ENCODE measurements around the gene PIGX.
"Not testable (repeated sequence)": the region's sequence is repeated elsewhere in the genome, so short reads cannot be mapped to it uniquely, and the experiment has no call there.

PIGX gene

DNA sequence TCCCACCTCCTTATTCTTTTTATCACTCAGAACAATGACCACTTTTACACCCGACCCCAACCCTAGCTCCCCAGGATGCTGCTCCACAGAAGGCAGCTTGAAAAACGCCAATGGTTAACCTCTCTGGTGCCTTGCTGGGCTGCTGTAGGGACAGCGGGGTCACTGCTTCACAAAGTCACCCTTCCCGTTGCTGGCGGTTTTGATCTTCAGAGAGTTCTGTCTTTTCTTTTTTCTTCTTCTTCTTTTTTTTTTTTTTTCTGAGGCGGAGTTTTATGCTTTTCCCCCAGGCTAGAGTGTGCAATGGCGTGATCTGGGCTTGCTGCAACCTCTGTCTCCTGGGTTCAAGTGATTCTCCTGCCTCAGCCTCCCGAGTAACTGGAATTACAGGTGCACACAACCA, 20.8 kb upstream of the PIGX start:
- Mint-ChIP-seq H3K27ac (no peak overlapping the region), H3K4me1 (ENCODE audit: low read depth) (peaks cover 19% of the 10 kb centered on the region), H3K9me3 (no peaks in the 10 kb centered on the region), H3K36me3 (ENCODE audit: low read depth) (no peaks in the 10 kb centered on the region), H3K4me3 (no peak overlapping the region), H3K27me3 (ENCODE audit: low read depth) (no peaks in the 10 kb centered on the region)
- DNase-seq (ENCODE audit: low spot score): no peak

GRCh38 chr3:196694202-196694638, 18.0 kb upstream of the PIGX start:
- H3K27ac Mint-ChIP-seq: peak overlapping the region; percentile 78
- no peak overlapping the region for H3K4me3 Mint-ChIP-seq
- H3K4me1 Mint-ChIP-seq (ENCODE audit: low read depth): peaks cover 10% of the 10 kb centered on the region
- H3K9me3 Mint-ChIP-seq: no peaks in the 10 kb centered on the region
- H3K27me3 Mint-ChIP-seq (ENCODE audit: low read depth): no peaks in the 10 kb centered on the region
- DNase-seq (ENCODE audit: low spot score): peak; percentile 14
- H3K36me3 Mint-ChIP-seq (ENCODE audit: low read depth): no peaks in the 10 kb centered on the region

DNA sequence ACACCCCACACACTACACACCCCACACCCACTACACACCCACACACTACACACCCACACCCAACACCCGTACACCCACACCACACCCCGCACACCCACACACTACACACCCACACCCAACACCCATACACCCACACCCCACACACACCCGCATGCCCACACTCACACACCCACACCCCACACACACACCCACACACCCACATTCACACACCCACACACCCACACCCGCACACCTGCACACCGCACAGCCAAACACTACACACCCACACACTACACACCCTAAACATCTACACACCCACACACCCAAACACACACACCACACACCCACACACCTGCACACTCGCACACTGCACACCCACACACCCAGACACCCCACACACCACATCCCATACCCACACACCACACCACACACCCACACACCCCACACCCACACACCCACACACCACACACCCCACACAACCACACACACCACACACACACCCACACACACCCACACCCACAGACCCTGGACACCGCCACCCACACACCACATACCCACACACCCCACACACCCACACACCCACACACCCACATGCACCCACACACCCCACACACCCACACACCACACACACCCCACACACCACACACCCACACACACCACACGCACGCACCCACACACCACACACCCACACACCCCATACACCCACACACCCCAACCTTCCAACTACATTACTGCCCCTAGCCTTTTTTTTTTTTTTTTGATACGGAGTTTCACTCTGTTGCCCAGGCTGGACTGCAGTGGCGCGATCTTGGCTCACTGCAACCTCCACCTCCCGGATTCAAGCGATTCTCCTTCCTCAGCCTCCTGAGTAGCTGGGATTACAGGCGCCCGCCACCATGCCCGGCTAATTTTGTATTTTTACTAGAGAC, 17.0 kb upstream of the PIGX start:
- no peaks in the 10 kb centered on the region for H3K27me3 Mint-ChIP-seq (ENCODE audit: low read depth)
- H3K27ac Mint-ChIP-seq: peak overlapping the region; percentile 71
- H3K4me3 Mint-ChIP-seq: no peak overlapping the region
- H3K9me3 Mint-ChIP-seq: no peaks in the 10 kb centered on the region
- DNase-seq (ENCODE audit: low spot score): peak; percentile 28
- H3K36me3 Mint-ChIP-seq (ENCODE audit: low read depth): no peaks in the 10 kb centered on the region
- H3K4me1 Mint-ChIP-seq (ENCODE audit: low read depth): peaks cover 10% of the 10 kb centered on the region

- H3K4me1 Mint-ChIP-seq (ENCODE audit: low read depth): peaks cover 10% of the 10 kb centered on the region
- no peak for DNase-seq (ENCODE audit: low spot score)
- no peaks in the 10 kb centered on the region for H3K9me3 Mint-ChIP-seq
- no peak overlapping the region for H3K4me3 Mint-ChIP-seq
- H3K27ac Mint-ChIP-seq: peak overlapping the region; percentile 71
- no peaks in the 10 kb centered on the region for H3K27me3 Mint-ChIP-seq (ENCODE audit: low read depth)
- no peaks in the 10 kb centered on the region for H3K36me3 Mint-ChIP-seq (ENCODE audit: low read depth)
Observed at GRCh38 chr3:196695849-196696226, 16.3 kb upstream of the PIGX start.

- H3K9me3 Mint-ChIP-seq: no peaks in the 10 kb centered on the region
- H3K4me3 Mint-ChIP-seq: no peak overlapping the region
- H3K36me3 Mint-ChIP-seq (ENCODE audit: low read depth): no peaks in the 10 kb centered on the region
- no peak for DNase-seq (ENCODE audit: low spot score)
- no peaks in the 10 kb centered on the region for H3K27me3 Mint-ChIP-seq (ENCODE audit: low read depth)
- H3K27ac Mint-ChIP-seq: no peak overlapping the region
- peaks cover 8% of the 10 kb centered on the region for H3K4me1 Mint-ChIP-seq (ENCODE audit: low read depth)
Observed at GRCh38 chr3:196697270-196697669, 14.9 kb upstream of the PIGX start.

DNA sequence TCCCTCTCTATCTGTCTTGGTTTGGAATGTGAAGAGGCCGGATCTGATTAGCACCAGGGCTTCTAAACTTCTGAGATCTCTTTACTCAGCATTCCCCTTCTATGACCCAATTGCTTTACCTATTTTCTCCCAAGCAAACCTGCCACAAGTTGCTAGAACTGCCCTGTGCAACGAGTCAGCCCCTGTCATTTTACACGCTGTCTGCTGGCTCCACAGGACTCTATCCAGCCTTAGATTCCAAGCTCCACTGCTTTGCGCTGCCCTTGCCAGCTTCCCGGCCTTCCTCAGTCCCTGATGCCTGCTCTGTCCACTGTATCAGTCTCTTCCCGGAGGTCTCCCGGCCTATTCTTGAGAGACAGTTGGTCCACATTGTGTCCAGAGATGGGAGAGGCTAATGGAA, 12.4 kb upstream of the PIGX start:
- H3K27me3 Mint-ChIP-seq (ENCODE audit: low read depth): no peaks in the 10 kb centered on the region
- H3K36me3 Mint-ChIP-seq (ENCODE audit: low read depth): no peaks in the 10 kb centered on the region
- no peak overlapping the region for H3K27ac Mint-ChIP-seq
- H3K9me3 Mint-ChIP-seq: no peaks in the 10 kb centered on the region
- H3K4me3 Mint-ChIP-seq: no peak overlapping the region
- DNase-seq (ENCODE audit: low spot score): no peak
- H3K4me1 Mint-ChIP-seq (ENCODE audit: low read depth): peaks cover 2% of the 10 kb centered on the region

DNA sequence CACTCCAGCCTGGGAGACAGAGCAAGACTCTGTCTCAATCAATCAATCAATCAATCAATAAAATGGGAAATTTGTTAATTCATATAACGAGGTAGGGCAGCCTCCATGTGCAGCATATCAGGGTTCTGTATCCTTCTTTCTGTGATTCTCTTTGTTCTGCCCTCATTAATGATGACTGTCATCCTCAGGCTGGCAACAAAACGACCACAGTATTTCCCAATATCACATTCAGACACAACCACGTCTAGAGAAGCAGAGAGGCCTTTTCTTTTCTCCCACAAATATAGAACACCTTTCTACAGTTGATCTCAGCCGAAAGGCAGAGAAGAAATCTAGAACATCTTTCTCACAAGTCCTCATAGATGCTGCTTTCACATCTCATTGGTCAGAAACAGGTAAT, 11.4 kb upstream of the PIGX start:
- Mint-ChIP-seq H3K27me3 (ENCODE audit: low read depth) (no peaks in the 10 kb centered on the region), H3K4me1 (ENCODE audit: low read depth) (peaks cover 2% of the 10 kb centered on the region), H3K9me3 (no peaks in the 10 kb centered on the region), H3K36me3 (ENCODE audit: low read depth) (no peaks in the 10 kb centered on the region), H3K27ac (no peak overlapping the region), H3K4me3 (no peak overlapping the region)
- DNase-seq (ENCODE audit: low spot score): no peak

DNA sequence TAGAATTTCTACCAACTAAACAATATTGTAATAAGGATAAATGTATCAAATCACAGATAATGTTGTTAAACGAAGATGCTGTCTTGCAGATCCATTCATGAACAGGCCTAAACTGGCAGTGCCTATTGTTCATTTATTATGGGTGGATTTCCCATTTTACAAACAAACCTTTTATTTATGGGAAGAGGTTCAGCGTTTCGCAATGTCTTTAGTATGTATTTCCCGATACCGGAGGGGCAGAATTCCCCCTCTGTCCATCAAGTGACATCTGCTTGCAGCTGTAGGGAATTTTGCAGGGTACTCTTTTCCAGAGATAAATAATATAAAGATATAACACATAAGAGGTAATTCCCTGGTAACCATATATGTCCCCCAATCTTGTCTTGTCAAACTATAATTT, 5.8 kb upstream of the PIGX start:
- Mint-ChIP-seq H3K4me3 (no peak overlapping the region), H3K36me3 (ENCODE audit: low read depth) (peaks cover 4% of the 10 kb centered on the region), H3K9me3 (no peaks in the 10 kb centered on the region), H3K27me3 (ENCODE audit: low read depth) (no peaks in the 10 kb centered on the region), H3K4me1 (ENCODE audit: low read depth) (peaks cover 16% of the 10 kb centered on the region), H3K27ac (no peak overlapping the region)
- no peak for DNase-seq (ENCODE audit: low spot score)

DNA sequence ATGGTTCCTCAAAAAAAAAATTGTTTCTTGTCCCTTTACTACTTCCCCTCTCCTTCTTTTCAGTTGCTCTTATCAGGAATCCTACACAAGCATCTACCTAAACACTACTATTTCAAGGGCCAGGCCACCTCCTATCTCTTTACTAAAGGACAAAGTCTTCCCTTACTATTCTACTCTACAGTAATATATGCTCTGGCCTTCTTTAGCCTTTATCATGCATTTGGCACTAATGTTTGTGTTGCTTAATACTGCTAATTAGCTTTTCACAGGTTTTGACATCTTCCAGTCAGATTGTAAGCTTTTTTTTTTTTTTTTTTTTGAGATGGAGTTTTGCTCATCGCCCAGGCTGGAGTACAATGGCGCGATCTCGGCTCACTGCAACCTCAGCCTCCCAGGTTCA, 5.4 kb upstream of the PIGX start:
- Mint-ChIP-seq H3K4me3 (no peak overlapping the region), H3K9me3 (no peaks in the 10 kb centered on the region), H3K36me3 (ENCODE audit: low read depth) (peaks cover 4% of the 10 kb centered on the region), H3K27me3 (ENCODE audit: low read depth) (no peaks in the 10 kb centered on the region), H3K27ac (no peak overlapping the region), H3K4me1 (ENCODE audit: low read depth) (peaks cover 20% of the 10 kb centered on the region)
- no peak for DNase-seq (ENCODE audit: low spot score)

DNA sequence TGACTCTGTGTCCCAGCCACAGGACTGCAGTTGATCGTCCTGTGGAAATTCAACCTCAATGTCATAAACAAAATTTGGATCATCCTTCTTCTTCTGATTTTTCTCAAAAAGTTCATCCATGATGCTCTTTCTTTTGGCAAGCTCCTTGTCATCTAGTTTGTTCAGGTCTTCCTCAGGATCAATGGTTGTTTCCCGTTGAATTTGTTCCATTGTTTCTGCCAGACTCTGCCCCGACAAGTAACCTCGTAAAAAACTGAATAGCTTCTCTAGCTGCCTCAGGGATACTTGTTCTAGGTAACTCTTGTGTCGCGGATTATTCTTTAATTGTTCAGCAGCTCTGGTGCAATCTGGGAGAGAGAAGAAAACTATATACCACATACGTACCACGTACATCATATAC, 4.6 kb upstream of the PIGX start:
- H3K4me3 Mint-ChIP-seq: no peak overlapping the region
- H3K27ac Mint-ChIP-seq: no peak overlapping the region
- no peaks in the 10 kb centered on the region for H3K9me3 Mint-ChIP-seq
- H3K27me3 Mint-ChIP-seq (ENCODE audit: low read depth): no peaks in the 10 kb centered on the region
- DNase-seq (ENCODE audit: low spot score): no peak
- peaks cover 21% of the 10 kb centered on the region for H3K4me1 Mint-ChIP-seq (ENCODE audit: low read depth)
- H3K36me3 Mint-ChIP-seq (ENCODE audit: low read depth): peaks cover 4% of the 10 kb centered on the region

DNA sequence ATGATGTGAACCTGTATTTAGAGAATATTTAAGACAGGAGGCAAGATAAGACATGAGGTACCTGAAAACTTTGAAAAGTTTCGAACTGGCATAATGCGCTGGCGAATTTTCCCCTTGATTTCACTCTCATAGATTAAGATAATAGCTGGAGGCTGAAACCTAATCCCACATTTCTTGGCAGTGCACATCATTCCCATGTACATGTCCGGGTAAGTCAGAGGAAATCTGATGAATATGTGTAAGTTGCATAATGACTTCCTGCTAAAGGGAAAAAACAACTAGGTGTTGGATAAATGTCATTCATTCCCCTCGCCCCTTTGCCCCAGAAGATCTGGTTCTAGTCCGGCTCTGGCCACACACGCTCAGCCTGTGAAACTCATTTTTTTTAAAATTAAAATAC, 3.7 kb upstream of the PIGX start:
- H3K9me3 Mint-ChIP-seq: no peaks in the 10 kb centered on the region
- no peak overlapping the region for H3K4me3 Mint-ChIP-seq
- H3K4me1 Mint-ChIP-seq (ENCODE audit: low read depth): peaks cover 25% of the 10 kb centered on the region
- H3K27me3 Mint-ChIP-seq (ENCODE audit: low read depth): no peaks in the 10 kb centered on the region
- DNase-seq (ENCODE audit: low spot score): no peak
- no peak overlapping the region for H3K27ac Mint-ChIP-seq
- H3K36me3 Mint-ChIP-seq (ENCODE audit: low read depth): peaks cover 7% of the 10 kb centered on the region

DNA sequence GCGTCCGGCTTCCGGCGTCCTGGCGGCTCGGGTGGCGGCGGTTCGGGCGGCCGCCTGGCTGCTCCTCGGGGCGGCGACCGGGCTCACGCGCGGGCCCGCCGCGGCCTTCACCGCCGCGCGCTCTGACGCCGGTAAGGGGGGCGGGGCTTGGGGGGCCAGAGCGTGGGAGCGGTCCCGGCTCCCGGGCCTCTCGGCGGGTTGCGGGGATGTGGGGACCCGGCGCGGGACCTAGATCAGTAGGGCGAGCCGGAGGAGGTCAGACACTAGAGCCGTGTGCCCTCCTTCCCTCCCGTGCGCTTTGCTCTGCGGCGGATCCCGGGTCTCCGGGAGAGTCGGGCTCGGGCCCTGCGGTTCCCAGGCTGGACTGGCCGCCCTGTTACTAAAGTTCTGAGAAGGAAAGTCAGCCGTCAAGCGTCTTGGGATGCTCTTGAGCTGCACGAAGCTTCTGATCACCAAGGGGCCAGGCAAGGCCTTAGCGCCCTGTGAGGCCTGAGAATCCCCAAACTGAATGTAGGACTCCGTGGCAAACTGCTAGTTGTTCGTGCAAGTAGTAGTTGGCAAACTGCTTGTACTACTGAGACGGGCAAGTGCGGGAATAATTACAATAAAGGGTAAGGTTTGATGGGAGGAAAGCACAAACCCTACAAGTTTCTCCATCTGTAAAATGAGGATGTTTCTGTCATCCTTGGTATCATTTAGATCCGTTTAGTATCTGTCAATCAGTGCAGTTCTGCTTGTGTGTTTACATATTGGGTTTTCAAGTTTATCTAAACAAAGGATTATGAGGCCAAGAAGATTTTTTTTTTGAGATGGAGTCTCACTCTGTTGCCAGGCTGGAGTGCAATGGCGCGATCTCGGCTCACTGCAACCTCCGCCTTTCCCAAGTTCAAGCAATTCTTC, 587 bp downstream of the PIGX start:
- peak overlapping the region; percentile 85 for H3K27ac Mint-ChIP-seq
- H3K27me3 Mint-ChIP-seq (ENCODE audit: low read depth): no peaks in the 10 kb centered on the region
- peak overlapping the region; percentile 83 for H3K4me3 Mint-ChIP-seq

GRCh38 chr3:196717162-196717561, 5.0 kb downstream of the PIGX start:
- peaks cover 56% of the 10 kb centered on the region for H3K36me3 Mint-ChIP-seq (ENCODE audit: low read depth)
- H3K27ac Mint-ChIP-seq; H3K4me3 Mint-ChIP-seq; H3K27me3 Mint-ChIP-seq (ENCODE audit: low read depth); DNase-seq (ENCODE audit: low spot score): not testable (repeated sequence)
- peaks cover 16% of the 10 kb centered on the region for H3K9me3 Mint-ChIP-seq
- peaks cover 28% of the 10 kb centered on the region for H3K4me1 Mint-ChIP-seq (ENCODE audit: low read depth)

More for the DNA sequence above, 587 bp downstream of the PIGX start:
- Mint-ChIP-seq H3K36me3 (ENCODE audit: low read depth) (peaks cover 20% of the 10 kb centered on the region), H3K9me3 (no peaks in the 10 kb centered on the region), H3K4me1 (ENCODE audit: low read depth) (peaks cover 47% of the 10 kb centered on the region)
- no peak for DNase-seq (ENCODE audit: low spot score)

GRCh38 chr3:196721097-196721496, 8.9 kb downstream of the PIGX start:
- no peaks in the 10 kb centered on the region for H3K27me3 Mint-ChIP-seq (ENCODE audit: low read depth)
- no peak overlapping the region for H3K27ac Mint-ChIP-seq
- H3K4me3 Mint-ChIP-seq: no peak overlapping the region
- H3K4me1 Mint-ChIP-seq (ENCODE audit: low read depth): peaks cover 12% of the 10 kb centered on the region
- peaks cover 16% of the 10 kb centered on the region for H3K9me3 Mint-ChIP-seq
- H3K36me3 Mint-ChIP-seq (ENCODE audit: low read depth): peaks cover 70% of the 10 kb centered on the region
- no peak for DNase-seq (ENCODE audit: low spot score)

Data from T-helper 2 cell treated with Interferon-gamma antibody and Interleukin-4, amounts not matched to agents 5 μg/mL and 100 μg/mL, for 36 hours (primary cell).